ENCODE results near the gene DDX3X. TPM values are rescaled to one million over a fixed set of nuclear protein-coding genes. Genes with fewer than 3 reads are reported as not detected.
A peak's percentile ranks its signal among the peaks of the same experiment; 100 is the strongest.

The DDX3X gene
- total and polyA plus RNA-seq, 9 of the 15 experiments (the other 6 are each of a cell fraction or from before 2014, with no cell fraction given) = 51.3 to 232 (median 138) TPM

DNA sequence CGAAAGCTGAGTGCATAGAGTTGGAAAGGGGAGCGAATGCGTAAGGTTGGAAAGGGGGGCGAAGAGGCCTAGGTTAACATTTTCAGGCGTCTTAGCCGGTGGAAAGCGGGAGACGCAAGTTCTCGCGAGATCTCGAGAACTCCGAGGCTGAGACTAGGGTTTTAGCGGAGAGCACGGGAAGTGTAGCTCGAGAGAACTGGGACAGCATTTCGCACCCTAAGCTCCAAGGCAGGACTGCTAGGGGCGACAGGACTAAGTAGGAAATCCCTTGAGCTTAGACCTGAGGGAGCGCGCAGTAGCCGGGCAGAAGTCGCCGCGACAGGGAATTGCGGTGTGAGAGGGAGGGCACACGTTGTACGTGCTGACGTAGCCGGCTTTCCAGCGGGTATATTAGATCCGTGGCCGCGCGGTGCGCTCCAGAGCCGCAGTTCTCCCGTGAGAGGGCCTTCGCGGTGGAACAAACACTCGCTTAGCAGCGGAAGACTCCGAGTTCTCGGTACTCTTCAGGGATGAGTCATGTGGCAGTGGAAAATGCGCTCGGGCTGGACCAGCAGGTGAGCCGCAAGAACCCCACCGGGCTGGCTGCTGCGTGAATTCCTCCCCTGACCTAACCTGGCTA lies at the start of gene DDX3X (continued):
- TF ChIP-seq, protein P1, sequence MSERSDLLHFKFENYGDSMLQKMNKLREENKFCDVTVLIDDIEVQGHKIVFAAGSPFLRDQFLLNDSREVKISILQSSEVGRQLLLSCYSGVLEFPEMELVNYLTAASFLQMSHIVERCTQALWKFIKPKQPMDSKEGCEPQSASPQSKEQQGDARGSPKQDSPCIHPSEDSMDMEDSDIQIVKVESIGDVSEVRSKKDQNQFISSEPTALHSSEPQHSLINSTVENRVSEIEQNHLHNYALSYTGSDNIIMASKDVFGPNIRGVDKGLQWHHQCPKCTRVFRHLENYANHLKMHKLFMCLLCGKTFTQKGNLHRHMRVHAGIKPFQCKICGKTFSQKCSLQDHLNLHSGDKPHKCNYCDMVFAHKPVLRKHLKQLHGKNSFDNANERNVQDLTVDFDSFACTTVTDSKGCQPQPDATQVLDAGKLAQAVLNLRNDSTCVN (CRISPR knock-in tag; IDR thresholded peaks at IDR 0.05) = no peak
- no peak for TF ChIP-seq ZNF75A (CRISPR knock-in tag; IDR thresholded peaks at IDR 0.05)
- no peak for TF ChIP-seq ELF4 (CRISPR knock-in tag; IDR thresholded peaks at IDR 0.05)
- TF ChIP-seq ZNF316 (IDR thresholded peaks at IDR 0.05) = peak; percentile 36; the same call in 1 of the 2 replicates
- TF ChIP-seq CBFB (CRISPR knock-in tag; IDR thresholded peaks at IDR 0.05) = 0 out of 2 replicates have a peak, but pooled peaks have one; percentile 34
- TF ChIP-seq, protein P2, sequence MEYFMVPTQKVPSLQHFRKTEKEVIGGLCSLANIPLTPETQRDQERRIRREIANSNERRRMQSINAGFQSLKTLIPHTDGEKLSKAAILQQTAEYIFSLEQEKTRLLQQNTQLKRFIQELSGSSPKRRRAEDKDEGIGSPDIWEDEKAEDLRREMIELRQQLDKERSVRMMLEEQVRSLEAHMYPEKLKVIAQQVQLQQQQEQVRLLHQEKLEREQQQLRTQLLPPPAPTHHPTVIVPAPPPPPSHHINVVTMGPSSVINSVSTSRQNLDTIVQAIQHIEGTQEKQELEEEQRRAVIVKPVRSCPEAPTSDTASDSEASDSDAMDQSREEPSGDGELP (CRISPR knock-in tag; IDR thresholded peaks at IDR 0.05; ENCODE audit: borderline replicate concordance) = no peak
- TF ChIP-seq ZNF830 (CRISPR knock-in tag; IDR thresholded peaks at IDR 0.05) = no peak
- TF ChIP-seq, protein P3, sequence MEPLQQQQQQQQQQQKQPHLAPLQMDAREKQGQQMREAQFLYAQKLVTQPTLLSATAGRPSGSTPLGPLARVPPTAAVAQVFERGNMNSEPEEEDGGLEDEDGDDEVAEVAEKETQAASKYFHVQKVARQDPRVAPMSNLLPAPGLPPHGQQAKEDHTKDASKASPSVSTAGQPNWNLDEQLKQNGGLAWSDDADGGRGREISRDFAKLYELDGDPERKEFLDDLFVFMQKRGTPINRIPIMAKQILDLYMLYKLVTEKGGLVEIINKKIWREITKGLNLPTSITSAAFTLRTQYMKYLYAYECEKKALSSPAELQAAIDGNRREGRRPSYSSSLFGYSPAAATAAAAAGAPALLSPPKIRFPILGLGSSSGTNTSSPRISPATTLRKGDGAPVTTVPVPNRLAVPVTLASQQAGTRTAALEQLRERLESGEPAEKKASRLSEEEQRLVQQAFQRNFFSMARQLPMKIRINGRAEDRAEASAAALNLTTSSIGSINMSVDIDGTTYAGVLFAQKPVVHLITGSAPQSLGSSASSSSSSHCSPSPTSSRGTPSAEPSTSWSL (CRISPR knock-in tag; IDR thresholded peaks at IDR 0.05; ENCODE audit: borderline replicate concordance) = no peak
- TF ChIP-seq, protein P4, sequence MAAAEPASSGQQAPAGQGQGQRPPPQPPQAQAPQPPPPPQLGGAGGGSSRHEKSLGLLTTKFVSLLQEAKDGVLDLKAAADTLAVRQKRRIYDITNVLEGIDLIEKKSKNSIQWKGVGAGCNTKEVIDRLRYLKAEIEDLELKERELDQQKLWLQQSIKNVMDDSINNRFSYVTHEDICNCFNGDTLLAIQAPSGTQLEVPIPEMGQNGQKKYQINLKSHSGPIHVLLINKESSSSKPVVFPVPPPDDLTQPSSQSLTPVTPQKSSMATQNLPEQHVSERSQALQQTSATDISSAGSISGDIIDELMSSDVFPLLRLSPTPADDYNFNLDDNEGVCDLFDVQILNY (CRISPR knock-in tag; IDR thresholded peaks at IDR 0.05) = no peak
- no peak for TF ChIP-seq GATA2 (CRISPR knock-in tag; IDR thresholded peaks at IDR 0.05)
- no peak for TF ChIP-seq ZNF57 (CRISPR knock-in tag; IDR thresholded peaks at IDR 0.05)
- no peak for TF ChIP-seq MXI1 (IDR thresholded peaks at IDR 0.05; ENCODE audit: low read depth, low read length)
- TF ChIP-seq, protein P5, sequence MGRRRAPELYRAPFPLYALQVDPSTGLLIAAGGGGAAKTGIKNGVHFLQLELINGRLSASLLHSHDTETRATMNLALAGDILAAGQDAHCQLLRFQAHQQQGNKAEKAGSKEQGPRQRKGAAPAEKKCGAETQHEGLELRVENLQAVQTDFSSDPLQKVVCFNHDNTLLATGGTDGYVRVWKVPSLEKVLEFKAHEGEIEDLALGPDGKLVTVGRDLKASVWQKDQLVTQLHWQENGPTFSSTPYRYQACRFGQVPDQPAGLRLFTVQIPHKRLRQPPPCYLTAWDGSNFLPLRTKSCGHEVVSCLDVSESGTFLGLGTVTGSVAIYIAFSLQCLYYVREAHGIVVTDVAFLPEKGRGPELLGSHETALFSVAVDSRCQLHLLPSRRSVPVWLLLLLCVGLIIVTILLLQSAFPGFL (CRISPR knock-in tag; IDR thresholded peaks at IDR 0.05) = no peak
- TF ChIP-seq, protein P6, sequence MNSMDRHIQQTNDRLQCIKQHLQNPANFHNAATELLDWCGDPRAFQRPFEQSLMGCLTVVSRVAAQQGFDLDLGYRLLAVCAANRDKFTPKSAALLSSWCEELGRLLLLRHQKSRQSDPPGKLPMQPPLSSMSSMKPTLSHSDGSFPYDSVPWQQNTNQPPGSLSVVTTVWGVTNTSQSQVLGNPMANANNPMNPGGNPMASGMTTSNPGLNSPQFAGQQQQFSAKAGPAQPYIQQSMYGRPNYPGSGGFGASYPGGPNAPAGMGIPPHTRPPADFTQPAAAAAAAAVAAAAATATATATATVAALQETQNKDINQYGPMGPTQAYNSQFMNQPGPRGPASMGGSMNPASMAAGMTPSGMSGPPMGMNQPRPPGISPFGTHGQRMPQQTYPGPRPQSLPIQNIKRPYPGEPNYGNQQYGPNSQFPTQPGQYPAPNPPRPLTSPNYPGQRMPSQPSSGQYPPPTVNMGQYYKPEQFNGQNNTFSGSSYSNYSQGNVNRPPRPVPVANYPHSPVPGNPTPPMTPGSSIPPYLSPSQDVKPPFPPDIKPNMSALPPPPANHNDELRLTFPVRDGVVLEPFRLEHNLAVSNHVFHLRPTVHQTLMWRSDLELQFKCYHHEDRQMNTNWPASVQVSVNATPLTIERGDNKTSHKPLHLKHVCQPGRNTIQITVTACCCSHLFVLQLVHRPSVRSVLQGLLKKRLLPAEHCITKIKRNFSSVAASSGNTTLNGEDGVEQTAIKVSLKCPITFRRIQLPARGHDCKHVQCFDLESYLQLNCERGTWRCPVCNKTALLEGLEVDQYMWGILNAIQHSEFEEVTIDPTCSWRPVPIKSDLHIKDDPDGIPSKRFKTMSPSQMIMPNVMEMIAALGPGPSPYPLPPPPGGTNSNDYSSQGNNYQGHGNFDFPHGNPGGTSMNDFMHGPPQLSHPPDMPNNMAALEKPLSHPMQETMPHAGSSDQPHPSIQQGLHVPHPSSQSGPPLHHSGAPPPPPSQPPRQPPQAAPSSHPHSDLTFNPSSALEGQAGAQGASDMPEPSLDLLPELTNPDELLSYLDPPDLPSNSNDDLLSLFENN (IDR thresholded peaks at IDR 0.05; ENCODE audit: low read depth in 2 of 2, low read length in 2 of 2) = no peak
- TF ChIP-seq, protein P7, sequence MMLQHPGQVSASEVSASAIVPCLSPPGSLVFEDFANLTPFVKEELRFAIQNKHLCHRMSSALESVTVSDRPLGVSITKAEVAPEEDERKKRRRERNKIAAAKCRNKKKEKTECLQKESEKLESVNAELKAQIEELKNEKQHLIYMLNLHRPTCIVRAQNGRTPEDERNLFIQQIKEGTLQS (IDR thresholded peaks at IDR 0.05) = peak; percentile 77
- TF ChIP-seq, protein P7 (CRISPR knock-in tag; conservative IDR thresholded peaks at IDR 0.05) = peak; percentile 79
- TF ChIP-seq HDAC1 (IDR thresholded peaks at IDR 0.05) = no peak; a peak in 1 of 4 replicates
- TF ChIP-seq MCM5 (IDR thresholded peaks at IDR 0.05; ENCODE audit: low read depth) = no peak
